Left kidney (tissue), 2 donors: Measurements from ENCODE around the gene KCNJ6. TPM values are rescaled to one million over a fixed set of nuclear protein-coding genes. Genes with fewer than 3 reads are reported as not detected.
"Not testable (repeated sequence)": the region's sequence is repeated elsewhere in the genome, so short reads cannot be mapped to it uniquely, and the experiment has no call there.

Experiments
- DNase-seq: peaks from one replicate; pipeline ENCODE4 v3.0.0-alpha.2; 2013
- polyA plus RNA-seq: library from polyadenylated mRNA; unstranded; fragments of 120-200 nt; gene quantifications from one replicate; pipeline ENCODE4 v1.2.1, GENCODE V29; 2013; ENCODE audit not compliant: insufficient read length

The KCNJ6 gene
- polyA plus RNA-seq, 1 donor: 0.30 TPM

DNA sequence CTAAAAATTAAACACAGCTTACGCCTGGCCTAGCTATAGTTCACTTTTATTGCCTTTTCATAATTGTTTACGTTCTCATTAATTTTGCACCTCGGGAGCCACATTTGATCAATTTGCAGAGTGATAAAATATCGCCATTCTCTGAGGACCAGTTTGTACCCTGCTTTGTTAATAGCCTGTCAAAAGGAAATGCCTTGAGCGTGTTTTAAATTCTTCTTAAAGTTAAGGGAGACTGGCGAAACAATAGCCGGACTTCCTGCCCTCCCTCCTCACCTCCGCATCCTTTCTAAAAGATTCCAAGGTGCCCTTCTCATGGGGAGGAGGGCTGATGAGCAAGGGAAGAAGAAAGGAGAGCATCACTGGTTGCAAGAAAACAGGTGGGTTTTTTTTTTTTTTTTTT lies 271.6 kb downstream of the KCNJ6 start:
- no peak for DNase-seq

DNA sequence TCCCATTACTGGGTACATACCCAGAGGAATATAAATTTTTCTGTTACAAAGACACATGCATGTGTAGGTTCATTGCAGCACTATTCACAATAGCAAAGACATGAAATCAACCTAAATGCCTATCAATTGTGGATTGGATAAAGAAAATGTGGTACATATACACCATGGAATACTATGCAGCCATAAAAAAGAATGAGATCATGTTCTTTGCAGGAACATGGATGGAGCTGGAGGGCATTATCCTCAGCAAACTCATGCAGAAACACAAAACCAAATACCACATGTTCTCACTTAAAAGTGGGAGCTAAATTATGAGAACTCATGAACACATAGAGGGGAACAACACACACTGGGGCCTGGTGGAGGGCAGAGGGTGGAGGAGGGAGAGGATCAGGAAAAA lies 272.4 kb downstream of the KCNJ6 start:
- DNase-seq: not testable (repeated sequence)

DNA sequence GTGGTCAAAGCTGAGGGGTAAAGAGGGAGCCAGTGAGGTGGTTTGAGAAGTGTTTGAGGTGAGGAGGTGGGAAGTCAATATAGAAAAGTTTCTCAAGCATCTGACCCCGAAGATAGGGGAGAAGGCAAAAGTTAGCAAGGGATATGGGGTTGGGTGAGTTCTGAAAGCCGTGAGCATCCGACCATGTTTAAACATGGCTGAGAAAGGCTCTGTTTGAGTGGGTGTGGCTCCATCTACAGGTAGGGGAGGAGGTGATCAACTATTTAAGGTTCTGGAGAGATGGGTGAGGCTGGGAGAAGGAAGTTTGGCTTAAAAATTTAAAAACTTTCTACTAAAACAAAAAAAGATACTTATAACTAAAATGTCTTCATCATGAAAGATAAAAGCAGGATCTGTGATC lies 273.8 kb downstream of the KCNJ6 start:
- no peak for DNase-seq

DNA sequence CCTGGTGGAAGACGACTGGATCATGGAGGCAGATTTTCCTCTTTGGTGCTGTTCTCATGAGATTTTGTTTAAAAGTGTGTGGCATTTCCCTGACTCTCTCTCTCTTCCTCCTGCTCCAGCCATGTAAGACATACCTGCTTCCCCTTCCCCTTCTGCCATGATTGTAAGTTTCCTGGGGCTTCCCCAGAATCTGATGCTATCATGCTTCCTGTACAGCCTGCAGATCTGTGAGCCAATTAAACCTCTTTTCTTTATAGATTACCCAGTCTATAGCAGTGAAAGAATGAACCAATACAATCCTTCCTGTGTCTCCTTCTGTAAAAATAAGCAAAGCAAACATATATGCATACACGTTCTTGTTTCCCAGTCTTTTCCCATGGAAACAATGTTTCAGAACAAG lies 276.5 kb downstream of the KCNJ6 start:
- no peak for DNase-seq

DNA sequence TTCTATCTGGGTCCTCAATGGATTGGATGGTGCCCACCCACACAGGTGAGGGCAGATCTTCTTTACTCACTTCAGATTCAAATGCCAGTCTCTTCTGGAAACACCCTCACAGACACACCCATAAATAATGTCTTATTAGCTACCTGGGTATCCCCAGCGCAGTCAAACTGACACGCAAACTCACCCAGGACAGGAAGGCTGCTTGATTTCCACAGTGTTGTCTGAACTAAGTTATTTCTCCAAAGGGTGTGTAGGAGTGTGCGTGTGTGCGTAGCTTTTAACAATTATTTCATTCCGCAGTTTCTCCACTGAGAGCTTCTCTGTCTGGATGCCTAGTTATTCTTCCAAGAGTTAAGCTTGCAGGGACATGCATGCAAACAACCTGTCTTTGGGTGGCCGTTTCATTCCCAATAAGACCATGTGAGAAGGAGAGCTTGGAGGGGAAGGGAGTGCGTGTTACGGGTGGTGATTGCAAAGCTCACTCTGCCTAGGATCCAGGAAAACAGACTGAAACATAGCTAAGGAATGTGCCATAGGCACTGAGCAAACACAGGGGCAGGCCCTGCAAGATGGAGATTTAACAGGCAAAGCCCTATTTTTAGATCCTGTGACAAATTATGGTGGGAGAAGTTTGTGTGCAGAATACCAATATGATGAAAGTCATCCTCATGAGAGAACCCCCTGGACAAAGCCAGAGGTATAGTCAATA lies 280.0 kb downstream of the KCNJ6 start:
- no peak for DNase-seq

DNA sequence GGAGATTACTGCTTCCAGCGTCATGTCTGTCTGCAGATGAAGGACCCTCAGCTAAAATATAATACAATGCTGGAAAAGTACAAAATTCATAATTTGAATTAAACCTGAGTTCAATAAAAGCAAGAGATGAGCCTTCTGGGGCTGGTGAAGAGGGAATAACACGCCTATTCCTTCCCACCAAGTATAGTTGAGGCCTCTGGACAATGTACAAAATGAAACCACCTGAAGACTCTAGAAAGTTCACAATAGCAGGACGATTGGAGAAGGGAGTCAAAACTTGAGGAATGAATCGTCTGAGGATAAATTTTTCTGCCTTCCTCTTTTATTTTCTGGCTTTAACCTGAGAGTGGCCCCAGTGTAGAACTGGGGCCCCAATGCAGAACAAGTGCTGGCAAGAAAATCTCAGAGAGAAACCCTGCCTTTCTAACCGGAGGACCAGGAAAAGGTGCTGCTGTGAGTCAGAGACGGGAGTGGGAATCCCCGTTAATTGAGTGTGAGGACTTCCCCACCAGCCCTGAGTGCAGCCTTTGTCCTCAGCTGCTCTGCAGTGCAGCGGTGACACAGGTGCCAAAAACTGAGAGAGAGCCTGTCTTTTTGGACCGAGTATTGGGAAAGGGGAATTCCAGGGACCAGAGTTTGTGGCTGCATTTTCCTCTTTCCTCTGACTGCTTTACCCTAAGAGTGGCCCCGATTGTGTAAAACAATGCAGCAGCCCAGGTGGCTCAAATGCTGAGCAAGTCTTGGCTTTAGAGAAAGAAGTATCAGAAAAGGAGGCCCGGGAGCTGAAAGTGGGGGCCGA lies 284.7 kb downstream of the KCNJ6 start:
- no peak for DNase-seq

DNA sequence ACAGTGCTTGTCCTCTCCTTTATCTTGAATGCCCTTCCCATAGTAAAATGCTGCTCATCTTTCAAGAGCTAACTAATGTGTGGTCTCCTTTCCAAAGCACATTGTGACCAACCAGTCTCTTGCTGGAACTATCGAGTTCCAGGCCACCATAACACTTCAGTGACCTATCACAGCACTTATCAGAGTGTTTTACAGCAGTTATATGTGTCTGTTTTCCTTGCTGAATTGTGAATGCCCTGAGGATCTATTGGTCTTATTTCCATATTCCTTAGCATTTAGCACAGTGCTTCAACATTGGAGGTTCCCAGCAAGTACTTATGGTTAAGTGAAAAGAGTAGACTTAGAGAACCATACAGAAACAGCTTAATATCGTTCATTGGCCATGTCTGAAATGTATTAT lies 285.4 kb downstream of the KCNJ6 start:
- no peak for DNase-seq

DNA sequence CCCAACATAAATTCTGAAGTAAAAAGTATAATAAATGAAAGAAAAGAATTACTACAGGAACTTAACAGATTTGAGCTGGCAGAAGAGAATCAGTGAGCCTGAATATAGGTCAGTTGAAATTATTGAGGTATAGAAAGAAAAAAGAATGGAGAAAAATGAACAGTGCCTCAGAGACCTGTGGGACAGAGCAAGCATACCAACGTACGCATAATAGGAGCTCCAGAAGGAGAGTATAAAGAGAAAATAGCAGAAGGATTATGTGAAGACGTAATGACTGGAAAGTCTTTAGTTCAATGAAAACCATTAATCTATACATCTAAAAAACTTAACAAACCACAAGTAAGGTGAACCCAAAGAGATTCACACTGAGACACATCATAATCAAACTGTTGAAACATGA lies 287.9 kb downstream of the KCNJ6 start:
- no peak for DNase-seq

DNA sequence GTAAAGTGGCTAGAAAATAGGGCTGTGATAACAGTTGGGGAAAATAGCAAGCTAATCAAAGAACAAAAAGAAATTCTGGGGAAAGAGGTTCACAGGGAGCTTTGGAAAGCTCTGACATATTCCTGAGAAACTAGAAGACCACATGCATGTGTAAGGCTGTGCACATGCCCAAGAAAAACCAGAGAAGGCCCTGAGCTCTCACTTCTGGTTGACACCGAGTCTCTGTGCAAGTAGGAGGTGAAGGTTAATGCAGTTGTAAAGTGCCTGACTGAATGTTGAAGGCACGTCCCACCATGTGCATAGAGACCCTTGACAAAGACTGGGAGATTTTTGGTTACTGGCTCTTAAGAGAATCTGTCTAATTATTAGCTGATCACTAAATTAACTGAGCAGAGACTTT lies 288.7 kb downstream of the KCNJ6 start:
- DNase-seq: no peak

DNA sequence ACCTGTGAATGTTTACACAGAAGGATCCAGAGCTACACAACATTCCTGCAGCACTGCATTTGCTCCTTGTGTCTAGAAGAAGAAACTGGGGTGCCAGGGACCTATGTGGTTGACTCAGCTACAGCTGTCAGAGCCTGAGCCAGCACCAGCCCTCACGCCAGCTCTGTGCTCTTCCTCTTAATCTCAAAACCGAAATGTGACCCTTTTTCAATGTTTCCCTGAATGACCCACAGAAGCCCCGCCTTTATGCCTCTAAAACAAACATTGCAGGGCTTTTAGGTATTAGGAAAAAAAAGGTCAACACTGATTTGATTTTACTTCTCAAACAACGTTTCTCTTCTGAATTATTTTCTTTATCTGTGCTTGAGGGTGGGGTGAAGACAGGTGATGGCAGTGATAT lies 289.2 kb downstream of the KCNJ6 start:
- DNase-seq: no peak

DNA sequence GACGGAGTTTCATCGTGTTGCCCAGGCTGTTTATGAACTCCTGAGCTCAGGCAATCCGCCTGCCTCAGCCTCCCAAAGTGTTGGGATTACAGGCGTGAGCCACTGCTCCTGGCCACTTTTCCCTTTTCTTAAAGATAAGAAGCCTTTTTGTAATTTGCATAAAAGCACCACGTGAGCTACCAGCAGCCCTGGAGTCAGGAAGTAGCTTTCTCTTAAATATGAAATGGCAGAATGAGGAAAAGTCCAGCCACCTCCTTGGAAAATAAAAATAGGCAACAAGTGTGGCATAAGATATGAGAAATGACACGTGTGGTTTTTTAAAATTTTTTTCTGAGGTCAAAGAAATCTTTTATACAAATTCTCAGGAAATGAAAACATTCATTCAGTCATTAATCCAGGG lies 289.9 kb downstream of the KCNJ6 start:
- no peak for DNase-seq

DNA sequence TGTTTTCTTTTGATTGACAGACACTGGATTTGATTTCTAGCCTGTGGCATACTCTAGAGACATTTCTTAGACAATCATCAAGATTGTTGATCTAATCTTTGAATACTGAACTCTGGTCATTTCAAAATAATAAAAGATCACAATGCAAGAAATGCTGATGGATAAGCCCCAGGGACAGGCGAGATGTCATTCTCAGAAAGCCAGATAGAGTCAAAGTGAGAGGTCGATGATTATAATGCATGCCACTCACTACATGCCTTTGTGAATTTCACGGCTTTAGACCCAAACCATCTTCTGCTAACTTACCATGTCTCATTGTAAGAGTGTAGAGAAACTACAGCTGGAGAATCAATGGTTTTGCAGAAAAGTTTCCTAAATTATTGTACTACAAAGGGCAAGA lies 292.6 kb downstream of the KCNJ6 start:
- no peak for DNase-seq

DNA sequence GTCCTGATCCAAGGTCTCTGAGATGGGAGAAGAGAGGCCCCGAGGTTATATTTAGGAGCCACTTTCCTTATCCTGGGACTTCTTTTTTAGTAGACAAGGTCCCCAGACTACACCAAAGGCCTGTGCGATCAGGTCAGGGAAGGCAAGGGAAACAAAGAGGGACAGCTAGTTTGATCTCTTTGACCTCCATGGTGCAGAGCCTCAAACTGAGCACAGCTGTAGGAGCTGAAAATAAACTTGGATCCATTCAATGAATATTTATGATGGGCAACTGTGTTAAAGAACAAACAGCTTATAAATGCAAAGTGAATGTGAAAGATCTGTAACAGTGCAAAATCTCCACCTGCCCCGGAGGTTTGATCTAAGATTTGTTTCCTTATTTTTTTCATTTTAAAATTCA lies 293.1 kb downstream of the KCNJ6 start:
- no peak for DNase-seq

DNA sequence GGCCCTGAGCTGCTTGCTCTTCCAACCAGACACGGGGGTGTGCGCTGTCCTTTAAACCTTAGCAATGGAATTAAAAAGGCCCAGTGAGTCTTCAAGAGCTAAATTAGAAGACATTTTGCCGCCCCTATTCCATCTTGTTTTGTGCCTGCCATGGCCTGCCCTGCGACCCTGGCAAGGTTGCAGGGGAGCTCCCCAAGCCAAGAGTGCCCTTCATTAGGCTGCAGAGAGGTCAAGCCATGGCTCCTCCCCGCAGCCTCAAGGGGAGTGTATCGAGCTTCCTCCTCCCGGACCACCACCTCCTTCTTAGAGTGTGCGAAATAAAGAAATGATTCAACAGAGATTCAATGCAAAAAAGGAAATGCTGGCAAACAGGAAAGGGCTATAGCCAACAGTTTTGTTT lies 293.5 kb downstream of the KCNJ6 start:
- no peak for DNase-seq

DNA sequence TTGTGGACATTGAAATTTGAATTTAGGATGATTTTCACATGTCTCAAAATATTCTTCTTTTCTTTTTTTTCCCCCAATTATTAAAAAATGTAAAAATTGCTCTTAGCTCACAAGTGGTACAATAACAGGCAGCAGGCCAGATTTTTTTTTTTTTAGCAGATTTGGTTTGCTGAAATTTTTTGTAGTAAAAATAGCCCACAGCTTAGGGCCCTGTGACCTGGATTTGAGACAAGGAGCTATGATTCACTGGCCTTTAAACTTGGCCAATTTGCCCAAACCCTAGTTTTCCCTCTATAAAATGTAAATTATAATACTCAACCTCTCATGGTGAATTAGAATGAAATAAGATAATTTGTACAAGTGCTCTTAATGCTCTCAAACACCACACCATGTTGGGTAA lies 295.9 kb downstream of the KCNJ6 start:
- no peak for DNase-seq

DNA sequence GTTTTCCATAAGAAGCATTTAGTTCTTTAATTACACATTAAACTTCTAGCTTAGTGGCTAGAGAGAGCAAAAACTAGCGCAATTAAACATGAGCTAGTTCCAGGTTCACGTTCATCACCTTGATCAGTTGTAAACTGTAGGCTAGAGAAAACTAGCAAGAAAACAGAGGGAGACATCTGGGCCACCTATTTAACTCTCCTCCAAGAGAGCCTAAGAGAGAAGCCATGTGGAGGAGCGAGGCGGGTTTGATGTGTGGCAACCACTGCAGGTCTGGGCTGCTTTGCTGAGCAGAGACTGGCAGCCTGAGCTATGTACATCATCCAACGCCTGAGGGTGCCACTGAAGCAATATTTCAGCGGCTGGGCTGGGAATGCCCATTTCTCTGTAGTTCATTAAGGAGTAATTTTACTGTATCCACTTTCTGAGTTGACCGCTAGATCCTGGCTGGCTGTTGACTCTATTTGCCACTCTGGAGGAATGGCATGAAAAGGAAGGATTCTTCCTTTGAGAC lies 296.7 kb downstream of the KCNJ6 start:
- no peak for DNase-seq

DNA sequence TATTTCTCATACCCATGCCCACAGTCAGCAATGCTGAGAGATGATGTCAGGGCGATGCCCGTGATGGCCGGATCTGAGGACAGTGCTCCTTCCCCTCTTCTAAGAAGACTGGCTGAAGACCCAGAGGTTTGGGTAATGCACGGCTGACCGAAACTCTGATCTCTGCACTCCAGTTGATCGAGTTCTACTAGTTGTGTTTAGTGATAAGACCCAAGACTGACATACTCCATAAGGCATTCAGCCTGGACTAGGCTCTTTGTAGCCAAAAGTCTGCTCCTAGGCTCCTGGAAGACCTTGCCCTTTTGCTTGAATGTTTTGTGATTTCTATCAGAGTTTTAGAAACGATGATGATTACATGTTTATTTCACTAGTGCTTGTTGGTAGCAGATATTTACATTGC lies 298.2 kb downstream of the KCNJ6 start:
- DNase-seq: no peak

DNA sequence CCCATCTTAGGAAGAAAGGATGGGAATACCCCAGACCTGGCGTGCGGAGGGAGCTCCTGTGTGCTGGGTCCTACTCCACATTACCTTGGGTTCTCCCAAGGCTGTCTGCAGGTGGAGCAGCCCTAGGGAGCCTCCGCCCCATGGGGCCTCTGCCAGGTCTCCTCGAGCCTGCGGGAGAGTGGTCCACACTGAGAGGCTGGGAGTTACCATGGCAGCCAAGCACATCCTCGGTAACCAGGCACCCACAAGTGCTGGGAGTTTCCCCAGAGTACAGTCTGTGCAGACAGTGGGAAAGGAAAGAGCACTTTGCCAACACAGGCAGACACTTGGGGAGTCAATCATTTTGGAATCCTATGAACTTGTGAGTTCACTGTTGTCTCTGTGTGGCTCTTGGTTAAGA lies 300.3 kb downstream of the KCNJ6 start:
- DNase-seq: no peak

DNA sequence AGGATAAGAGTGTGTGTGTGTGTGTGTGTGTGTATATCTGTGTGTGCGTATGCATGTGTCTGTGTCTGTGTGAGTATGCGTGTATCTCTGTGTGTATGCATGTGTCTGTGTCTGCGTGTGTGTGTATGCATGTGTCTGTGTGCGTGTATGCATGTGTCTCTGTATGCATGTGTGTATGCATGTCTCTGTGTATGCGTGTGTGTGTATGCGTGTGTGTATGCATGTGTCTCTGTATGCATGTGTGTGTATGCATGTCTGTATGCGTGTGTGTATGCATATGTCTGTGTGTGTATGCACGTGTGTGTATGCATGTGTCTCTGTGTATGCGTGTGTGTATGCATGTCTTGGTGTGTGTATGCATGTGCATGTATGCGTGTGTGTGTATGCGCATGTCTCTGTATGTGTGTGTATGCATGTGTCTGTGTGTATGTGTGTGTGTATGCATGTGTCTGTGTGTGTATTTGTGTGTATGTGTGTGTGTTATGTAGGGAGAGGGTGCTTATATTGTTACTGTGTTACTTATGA lies 301.8 kb downstream of the KCNJ6 start:
- no peak for DNase-seq

DNA sequence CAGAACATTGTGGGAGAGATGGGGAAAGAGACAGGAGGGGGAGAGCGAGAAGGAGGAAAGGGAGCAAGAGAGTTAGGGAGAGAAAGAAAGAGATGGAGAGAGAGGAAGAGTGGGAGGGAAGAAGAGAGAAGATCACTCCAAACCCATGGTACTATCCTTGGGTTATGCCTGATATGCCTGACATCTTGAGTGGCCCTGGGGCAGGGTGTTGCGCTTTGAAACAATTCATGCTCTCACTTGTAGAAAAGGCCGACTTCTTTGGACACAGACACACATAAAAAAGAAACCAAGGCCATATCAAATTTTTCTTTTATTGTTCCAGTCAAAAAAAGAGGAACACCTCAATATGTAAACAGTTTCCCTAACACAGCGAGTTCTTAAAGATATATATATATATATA lies 309.2 kb downstream of the KCNJ6 start:
- DNase-seq: no peak

DNA sequence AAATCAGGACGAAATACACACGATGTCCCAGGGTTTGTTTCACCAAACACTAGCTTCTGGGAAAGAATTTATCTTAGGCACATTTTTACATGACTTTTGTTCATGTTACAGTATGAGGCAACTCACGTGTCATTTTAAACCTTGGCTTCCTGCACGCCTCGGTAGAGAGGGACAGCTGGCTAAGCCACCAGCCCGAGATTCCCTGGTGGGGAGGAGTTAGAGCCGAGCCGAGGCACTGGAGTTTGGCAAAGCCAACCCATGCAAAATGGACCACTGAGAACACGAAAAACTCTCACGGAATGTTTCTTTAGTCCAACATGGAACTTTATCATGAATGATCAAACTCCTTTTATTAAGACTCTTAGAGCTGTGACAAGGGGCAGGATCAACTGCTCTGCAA lies 309.7 kb downstream of the KCNJ6 start:
- no peak for DNase-seq

DNA sequence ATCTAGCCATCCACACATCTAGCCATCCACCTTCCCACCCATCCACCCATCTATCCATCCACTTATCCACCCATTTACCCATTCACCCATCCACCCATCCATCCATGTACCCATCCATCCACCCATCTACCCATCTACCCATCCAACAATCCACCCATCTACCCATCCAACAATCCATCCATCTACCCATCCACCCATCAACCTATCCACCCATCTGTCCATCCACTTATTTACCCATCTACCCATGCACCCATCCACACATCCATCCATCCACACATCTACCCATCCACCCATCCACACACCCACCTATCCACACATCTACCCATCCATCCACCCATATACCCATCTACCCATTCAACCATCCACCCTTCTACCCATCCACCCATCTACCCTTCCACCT lies 311.3 kb downstream of the KCNJ6 start:
- DNase-seq: no peak

DNA sequence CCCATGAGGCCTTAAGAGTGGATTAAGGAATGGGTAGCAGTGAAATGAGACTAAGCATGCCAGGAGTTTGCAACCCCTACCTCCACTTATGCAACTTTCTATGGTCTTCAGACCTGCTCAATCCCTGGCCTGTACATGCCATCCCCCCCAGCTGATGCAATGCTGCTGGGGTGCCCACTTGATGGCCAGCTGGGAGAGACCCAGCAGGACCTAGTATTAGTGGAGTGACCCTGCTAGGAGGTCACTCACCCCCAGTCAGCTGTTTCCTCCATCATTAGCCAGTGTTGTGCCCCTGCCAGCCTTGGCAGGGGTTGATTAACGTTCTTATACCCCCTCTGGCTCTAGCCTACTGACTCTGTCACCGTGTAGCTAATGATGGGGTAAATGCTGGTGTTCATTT lies 313.1 kb downstream of the KCNJ6 start:
- DNase-seq: no peak

DNA sequence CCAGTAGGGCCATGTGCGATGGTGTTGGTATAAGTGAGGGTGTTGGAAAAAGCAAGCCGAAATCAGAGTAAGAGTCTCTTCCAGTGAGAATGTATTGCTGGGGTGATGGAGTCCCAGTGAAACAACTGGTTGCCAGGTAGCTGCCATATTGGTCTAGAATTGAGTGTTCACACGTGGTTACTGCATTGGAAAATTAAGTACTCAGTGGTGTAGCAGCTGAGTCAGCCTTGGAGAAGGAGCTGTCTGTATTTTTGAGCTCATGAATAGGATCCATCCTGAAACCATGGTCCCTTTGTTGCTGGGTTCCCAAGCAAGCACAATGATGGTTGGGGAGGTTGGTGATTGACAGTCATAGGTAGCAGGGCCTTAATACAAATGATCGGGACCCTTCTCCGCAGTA lies 314.3 kb downstream of the KCNJ6 start:
- DNase-seq: no peak
